HG03457 (cell line): ENCODE data around the gene GTPBP4.
"Not testable (repeated sequence)": the region's sequence is repeated elsewhere in the genome, so short reads cannot be mapped to it uniquely, and the experiment has no call there.

Experiments used
- ATAC-seq: cut with Tn5 transposase; IDR thresholded peaks from one replicate; pipeline ENCODE4 v1.9.1; 2021; ENCODE audit warnings: moderate number of reproducible peaks; ENCODE audit not compliant: unreplicated experiment

Gene GTPBP4

DNA sequence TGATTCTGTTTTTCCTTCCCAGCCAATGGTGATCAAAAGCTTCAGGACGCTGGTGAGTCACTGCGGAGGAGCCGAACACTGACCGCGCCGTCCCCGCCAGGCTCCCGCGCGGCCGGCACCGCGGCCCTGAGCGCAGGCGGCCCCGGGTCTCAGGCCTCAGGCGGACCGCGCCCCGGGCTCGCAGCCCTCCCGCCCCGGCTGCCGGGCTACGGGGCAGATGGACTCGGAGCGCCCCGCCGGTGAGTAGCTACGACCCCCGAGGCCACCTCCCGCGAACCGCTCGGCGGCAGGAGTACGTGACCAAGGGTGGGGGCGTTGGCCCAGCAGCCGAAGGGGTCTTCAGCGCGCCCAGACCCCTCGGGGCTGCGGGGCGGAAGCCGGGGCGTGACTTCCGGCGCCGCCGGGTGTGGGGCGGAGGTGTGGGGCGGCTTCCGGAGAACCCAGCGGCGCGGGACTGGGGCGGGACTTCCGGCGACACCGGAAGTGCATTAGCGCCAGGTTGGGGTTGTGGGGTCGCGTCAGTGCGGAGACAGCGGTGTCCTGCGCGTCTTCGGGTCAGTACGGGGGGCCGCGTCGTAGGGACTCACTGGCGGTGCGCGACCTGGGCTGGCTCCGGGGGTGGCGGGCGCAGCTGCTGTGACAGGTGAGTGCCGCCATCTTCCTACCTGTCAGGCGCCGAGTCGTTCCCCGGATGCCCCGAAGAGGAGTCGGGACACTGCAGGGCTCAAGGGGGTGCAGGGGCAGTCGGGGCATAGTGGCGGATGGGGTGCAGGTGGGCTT, 68.3 kb downstream of the GTPBP4 start, which contains the start of gene WDR37:
Gene WDR37 (plus strand): TSS at position 60 of the 780 bp plus-strand sequence. CDS start 15,771 bp downstream, outside the sequence.
- ATAC-seq: peak; percentile 77

DNA sequence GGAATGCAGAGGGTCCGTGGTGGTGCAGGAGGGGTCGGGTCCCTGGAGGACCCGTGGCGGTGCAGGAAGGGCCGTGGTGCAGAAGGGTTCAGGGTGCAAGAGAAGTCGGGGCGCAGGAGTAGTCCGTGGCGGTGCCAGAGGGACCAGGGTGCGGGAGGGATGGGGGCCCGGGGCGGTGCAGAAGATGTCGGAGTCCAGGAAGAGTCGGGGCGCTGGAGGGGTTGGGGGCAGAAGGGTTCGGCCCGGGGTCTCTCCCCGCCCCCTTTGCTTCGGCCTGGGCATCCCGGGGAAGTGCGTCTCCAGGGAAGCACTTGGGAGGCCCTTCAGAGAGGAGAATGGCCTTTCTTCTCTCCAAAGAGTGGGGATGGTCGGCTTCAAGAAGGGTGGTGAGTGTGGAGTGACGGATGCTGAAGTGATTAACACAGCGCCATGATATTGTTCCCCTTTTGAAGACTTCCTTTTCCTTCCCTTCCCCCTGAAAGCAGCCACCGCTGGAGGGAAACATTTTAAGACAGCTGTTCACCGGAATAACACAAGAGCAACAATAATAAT, 68.9 kb downstream of the GTPBP4 start:
- ATAC-seq: no peak

DNA sequence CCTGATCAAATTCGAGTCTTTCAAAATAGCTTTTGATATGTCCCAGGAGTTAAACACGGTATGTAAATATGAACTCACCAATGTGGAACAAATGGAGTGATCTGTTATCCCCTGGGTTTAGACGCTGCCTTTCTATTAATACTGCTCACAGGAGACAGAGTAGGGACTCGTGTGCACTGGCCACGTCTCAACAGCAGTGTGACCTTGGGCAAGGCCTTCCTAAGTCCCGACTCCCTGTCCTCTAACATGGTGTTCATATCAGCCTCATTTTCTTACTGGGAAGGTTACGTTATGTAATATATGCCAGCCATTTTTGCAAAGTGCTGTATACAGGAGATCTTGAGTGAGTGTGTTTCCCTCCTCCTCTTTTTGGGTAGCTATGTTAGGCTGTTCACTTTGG, 69.8 kb downstream of the GTPBP4 start:
- no peak for ATAC-seq

DNA sequence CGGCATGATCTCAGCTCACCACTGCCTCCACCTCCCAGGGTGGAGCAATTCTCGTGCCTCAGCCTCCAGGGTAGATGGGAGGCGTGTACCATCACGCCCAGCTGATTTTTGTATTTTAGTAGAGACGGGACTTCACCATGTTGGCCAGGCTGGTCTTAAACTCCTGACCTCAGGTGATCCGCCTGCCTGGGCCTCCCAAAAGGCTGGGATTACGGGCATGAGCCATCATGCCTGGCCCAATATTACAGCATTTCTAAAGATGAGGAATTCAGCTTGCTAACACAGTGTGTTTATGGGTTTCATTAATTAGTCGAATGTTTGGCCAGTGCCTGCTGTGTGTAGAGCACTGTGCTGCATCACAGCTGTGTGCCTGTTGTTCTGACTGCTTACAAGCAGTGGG, 71.7 kb downstream of the GTPBP4 start:
- ATAC-seq: no peak

DNA sequence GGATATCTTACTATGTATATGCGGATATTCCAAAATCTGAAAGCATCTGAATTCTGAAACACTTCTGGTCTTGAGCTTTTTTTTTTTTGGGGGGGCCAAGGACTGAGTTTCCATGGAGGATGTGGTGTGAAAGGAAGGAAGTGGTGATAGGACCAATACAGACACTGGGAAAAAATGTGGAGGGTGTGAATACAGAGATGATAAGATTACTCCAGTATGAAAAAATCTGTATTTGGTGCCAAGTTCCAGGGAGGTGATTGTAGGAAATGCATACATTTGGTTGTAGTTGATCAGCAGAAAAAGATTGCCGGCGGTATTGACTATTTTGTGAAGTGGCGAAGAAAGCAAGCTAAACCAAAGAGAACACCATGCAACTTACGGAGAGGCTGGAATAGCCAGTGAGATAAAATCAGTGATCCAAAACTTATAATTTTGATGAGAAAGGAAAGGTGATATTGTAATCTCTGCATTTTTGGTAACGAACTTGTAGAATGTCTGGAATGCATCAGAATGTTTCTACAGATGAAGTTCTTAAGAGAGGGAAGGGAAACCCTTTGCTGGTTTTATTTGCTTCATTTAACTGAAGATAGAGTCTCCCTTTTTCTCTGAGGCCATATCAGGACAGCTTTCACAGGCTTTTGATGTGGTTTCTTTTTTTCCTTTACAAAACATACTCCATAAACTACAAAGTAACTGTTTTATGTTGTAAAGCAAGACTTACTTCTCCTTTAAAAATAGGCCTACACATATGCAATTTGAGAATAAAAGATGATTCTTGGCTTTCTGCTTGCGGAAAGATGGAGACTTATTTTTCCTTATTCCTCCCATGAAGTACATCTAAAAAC, 73.9 kb downstream of the GTPBP4 start:
- ATAC-seq: no peak

DNA sequence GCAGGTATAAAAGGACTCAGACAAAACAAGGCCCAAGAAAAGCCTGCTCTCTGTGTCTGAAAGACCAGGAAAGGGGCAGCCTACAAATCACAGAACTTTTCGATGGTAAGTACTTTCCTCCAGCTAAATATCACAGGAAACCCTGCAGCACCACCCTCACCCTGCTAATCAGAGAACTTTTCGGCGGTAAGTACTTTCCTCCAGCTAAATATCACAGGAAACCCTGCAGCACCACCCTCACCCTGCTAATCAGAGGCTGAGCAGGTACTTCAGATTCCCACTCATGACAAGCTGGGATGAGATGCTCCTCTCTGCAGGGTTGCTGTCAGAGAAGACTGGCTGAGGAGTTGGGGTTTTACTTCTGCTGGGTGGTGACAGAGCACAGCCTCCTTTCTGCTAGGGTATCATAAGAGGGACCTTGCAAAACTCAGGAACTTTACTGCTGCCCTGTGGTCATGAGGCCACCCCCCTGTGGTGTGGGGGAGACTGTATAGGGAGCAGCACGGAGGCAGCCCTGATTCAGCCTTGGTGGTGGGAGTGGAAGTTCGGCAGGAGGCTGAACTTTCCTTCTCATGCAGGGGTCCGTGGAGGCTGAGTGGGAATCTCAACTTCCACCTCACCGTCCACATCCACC, 75.1 kb downstream of the GTPBP4 start:
- ATAC-seq: no peak

DNA sequence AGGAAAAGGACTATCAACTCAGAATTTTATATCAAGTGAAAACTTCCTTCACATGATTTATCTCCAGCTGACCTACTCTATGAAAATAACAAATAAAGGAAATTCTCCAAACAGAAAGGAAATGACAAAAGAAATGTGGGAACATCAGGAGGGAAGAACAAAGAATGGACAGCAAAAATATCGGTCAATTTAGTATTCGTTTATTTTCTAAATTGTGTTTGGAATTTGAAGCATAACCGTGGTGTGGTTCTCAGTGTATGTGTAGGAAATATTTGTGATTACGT, 76.7 kb downstream of the GTPBP4 start:
- no peak for ATAC-seq

DNA sequence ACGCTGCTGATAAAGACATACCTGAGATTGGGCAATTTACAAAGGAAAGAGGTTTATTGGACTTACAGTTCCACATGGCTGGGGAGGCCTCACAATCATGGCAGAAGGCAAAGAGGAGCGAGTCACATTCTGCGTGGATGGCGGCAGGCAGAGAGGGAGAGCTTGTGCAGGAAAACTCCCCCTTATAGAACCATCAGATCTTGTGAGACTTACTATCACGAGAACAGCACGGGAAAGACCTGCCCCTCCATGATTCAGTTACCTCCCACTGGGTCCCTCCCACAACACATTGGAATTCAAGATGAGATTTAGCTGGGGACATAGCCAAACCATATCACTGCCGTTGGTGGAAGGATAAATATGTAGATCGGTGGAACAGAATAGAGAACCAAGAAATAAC, 78.5 kb downstream of the GTPBP4 start:
- ATAC-seq: not testable (repeated sequence)

DNA sequence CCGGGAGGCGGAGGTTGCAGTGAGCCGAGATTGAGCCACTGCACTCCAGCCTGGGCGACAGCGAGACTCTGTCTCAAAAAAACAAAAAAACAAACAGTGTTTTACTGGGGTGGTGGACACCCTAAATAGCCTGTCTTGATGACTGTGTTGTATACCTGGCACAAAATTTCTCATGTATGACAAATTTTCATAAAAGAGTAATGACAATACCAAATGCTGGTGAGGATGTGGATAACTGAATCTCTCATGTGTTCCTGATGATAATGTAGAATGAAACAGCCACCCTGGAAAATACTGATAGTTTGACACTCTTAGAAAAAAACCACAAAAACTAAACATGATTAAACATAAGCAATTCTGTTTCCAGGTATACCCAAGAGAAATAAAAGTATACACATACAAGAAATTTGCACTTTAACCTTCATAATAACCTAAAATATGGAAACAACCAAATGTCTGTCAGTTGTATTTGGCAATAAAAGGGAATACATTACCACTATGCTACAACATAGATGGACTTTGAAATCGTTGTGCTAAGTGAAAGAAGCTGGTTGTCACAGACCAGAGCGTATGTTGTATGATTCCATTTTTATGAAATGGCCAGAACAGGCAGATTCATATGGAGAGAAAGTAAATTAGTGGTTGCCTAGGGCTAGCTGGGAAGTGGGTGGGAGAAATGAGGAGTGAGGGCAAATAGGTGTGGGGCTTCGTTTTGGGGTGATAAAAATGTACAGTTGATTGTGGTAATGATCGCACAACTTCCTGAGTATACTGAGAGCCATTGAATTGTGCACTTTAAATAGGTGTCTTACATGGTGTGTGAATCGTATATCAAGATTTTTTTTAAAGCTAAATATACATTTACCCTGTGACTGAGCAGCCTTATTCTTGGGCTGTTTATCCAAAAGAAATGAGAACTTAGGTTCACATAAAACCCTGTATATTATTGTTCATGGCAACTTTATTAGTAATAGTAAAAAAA, 80.4 kb downstream of the GTPBP4 start:
- no peak for ATAC-seq
